CD4-positive, alpha-beta T cell treated with Interleukin-21 for 1 hour (primary cell): ENCODE measurements around the gene APCDD1L.
A peak's percentile ranks its signal among the peaks of the same experiment; 100 is the strongest.
"Not testable (repeated sequence)": the region's sequence is repeated elsewhere in the genome, so short reads cannot be mapped to it uniquely, and the experiment has no call there.

Experiments
- DNase-seq: peaks from one replicate; pipeline ENCODE4 v3.0.0-alpha.2; 2020

Gene APCDD1L

GRCh38 chr20:58436868-58437645 is 78.1 kb downstream of the APCDD1L start:
- no peak for DNase-seq

- no peak for DNase-seq
Measured at GRCh38 chr20:58435237-58435636, 80.0 kb downstream of the APCDD1L start.

- no peak for DNase-seq
Measured at GRCh38 chr20:58434326-58434725, 80.9 kb downstream of the APCDD1L start.

DNA sequence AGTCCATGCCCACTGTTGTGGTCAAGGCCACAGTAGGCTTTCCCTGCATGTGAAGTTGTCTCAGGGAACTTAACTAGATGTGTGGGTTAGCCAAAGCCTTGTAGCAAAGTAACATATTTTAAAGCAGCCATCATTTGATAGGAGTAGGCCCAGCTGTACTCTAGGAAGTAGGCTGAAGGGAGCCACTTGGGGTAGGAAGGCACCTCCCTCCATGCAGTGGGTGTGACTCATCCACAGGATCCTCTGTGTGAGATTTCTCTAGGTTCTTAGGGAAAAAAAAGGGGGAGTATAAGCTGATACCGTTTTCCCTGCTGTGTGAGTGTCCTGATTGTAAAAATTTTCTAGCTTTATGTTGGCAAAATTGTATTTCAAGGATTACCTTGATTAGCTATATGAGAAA is 81.4 kb downstream of the APCDD1L start:
- no peak for DNase-seq

- DNase-seq = no peak
Measured at GRCh38 chr20:58433029-58433647, 82.1 kb downstream of the APCDD1L start.

- no peak for DNase-seq
Measured at GRCh38 chr20:58432186-58432954, 82.8 kb downstream of the APCDD1L start.

GRCh38 chr20:58431134-58431533 is 84.1 kb downstream of the APCDD1L start:
- no peak for DNase-seq

GRCh38 chr20:58429303-58429702 is 85.9 kb downstream of the APCDD1L start:
- no peak for DNase-seq

- no peak for DNase-seq
Measured at GRCh38 chr20:58428364-58428763, 86.8 kb downstream of the APCDD1L start.

DNA sequence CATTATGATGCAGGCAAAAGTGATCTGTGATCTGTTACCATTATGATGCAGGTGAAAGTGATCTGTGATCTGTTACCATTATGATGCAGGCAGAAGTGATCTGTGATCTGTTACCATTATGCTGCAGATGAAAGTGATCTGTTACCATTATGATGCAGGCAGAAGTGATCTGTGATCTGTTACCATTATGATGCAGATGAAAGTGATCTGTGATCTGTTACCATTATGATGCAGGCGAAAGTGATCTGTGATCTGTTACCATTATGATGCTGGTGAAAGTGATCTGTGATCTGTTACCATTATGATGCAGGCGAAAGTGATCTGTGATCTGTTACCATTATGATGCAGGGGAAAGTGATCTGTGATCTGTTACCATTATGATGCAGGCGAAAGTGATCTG is 87.6 kb downstream of the APCDD1L start:
- not testable (repeated sequence) for DNase-seq

DNA sequence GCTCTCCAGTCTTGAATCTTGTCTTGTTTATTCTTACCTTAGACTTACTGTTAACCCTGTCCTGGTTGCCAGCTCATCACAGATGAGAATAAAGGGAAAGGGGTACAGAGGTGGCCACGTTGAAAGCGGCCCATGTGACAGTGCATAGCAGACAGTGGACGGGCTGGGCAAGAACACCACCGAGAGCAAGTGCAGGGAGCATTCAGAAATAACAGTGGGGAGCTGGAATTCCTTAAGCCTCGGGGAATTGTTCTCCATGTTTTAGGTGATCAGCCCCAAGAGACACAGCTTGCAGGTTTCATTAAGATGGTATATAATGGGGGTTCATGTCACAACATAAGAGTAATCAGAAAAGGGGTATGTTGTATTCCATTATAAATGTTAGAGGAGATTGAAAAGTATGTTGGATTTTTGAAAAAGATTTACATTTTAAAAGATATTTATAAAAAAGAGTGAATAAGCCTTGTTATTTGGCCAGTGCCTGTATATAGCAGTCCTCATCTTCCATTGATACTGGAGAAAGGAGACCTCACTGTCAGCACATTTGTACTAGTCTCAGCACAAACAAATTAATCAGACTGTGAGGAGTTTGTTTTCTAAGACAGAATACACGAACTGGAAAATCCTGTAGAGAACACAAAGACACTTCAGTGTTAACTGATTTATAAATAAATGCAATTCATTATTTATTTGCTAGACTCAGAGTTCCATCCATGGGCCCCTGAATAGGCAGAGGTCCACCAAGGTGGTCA is 90.8 kb downstream of the APCDD1L start:
- DNase-seq = no peak

GRCh38 chr20:58421497-58421850 is 93.7 kb downstream of the APCDD1L start:
- DNase-seq = no peak

DNA sequence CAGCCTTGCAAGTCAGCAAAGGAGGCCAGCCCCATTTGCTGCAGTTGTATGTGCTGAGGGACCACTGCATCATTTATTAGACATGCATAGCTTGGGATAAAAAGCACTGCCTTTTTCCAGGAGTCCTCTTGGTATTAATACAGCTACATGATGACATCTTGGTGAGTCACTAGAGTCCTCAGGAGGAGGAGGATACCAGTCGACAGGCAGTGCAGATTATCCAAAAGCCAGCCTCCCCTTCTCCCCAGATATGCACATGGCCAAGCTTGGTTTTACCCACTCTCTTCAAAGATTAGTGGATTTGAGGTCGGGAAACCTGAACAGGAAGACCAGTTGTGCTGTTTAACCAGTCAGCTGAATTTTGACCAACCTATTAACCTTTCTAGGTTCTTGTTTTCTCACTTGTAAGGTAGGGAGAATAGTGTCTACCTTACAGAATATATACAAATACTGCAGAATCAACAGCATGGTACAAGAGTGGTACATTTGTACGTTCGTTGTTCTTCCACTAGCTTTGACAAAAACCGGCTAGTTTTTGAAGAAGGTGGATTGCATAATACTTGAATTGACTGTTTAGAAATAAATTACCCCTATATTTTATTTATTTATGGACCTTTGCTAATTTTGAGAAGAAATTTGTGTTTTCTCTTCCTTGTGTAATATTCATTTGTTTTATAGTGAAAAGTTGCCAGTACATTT is 94.3 kb downstream of the APCDD1L start:
- DNase-seq = no peak

DNA sequence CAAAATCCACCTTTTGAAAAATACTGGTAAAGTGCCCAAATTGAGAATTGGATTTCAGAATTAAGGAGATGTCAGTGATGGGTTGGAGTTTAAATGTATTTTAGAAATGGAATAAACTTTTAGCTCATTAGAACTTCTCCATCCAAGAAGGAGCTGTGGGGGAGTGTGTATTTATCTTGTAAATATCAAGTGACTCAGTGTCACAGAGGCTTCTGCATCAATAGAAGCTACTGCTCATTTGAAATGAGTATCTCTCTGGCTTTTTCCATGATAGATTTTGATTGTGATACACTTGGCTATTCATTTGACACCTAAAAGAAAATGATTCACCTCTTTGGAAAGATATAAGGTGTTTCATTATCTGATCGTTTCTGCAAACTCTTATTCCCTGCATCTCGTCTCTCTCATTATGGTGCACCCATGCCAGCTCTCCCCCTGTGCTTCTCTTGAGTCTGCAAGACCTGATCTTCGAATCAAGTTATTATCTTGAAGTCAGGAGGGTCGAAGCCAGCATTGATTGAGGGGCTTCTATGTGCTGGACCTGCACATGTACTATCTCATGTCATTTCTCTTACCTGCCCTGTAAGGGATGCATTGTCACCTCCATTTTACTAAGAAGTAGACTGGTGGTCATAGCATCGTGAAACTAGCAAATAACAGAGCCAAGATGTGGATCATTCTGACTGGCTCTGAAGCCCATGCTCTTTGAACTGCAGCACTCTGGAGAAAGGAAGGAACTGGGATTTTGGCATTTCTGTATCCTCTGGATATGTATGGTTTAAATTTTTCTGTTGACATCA is 96.0 kb downstream of the APCDD1L start:
- DNase-seq = no peak

DNA sequence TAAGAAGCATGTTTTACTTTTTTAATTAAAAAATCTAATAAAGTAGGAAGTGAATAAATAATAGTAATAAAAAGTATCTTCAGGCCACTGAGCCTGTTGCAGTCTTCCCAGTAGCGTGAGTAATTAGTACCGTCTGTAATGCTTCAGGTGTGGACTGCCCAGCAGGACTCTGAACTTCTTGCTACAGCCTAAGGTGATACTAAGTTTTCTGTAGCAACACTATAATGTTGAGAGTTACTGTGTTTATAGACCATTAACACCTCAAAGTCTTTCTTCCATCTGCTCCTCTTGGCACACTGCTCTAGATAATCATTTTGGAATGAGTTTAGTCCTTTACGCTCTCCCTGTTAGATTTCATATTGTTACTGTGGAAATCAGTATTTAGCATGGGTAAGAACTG is 97.8 kb downstream of the APCDD1L start:
- DNase-seq = no peak

DNA sequence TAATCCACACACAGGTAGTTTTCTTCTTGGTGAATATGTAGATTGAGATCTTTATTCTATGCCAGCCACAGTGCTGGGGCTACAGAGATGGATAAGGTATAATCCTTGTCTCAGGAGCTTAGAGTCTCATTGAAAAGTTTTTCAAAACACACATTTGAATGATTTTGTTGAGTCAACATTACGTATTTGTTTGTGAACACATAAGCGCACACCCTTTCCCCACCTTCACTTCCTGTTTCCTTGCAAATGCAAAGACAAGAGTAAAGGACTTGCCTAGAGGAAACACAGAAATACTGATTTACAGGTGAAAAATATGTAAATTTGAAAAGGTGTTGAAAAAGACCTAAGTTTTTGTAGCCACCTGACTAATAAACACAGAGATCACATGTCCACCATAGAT is 98.4 kb downstream of the APCDD1L start:
- peak; percentile 39 for DNase-seq

DNA sequence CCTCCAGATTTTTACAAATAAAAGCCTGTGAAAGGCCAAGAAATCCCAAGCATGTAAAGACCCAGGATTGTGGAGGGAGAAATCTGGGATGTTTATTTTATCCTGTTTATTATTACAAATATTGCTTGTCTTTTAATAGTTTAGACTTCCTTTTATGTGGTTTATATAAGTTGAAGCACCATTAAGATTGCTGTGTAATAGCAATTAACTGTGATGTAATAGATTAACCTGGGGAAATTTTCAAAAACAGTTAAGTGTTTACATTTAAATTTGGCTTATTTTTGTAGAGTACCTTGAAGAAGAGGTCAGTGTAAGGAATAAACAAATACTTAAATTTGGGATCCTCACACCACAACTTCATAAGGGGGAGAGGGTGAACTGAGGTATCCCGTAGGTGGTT is 99.1 kb downstream of the APCDD1L start:
- DNase-seq = no peak

- DNase-seq = not testable (repeated sequence)
Measured at GRCh38 chr20:58414786-58415185, 100.4 kb downstream of the APCDD1L start.

GRCh38 chr20:58414216-58414615 is 101.0 kb downstream of the APCDD1L start:
- not testable (repeated sequence) for DNase-seq
